ENCODE measurements around the gene TAB3.

DNA sequence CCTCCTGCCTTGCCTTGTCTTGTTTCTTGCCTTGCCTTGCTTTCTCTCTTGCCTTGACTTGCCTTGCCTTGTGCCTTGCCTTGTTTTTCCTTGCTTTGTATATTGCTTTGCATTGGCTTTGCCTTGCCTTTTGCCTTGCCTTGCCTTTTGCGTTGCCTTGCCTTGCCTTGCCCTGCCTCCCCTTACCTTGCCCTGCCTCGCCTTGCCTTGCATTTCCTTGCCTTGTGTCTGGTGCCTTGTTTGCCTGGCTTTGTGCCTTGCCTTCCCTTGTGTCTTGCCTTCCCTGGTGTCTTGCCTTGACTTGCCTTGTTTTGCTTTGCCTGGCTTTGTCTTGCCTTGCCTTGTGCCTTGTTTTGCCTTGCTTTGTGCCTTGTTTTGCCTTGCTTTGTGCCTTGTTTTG lies 89.7 kb downstream of the TAB3 start:
- no peak for TF ChIP-seq GATA3 (IDR thresholded peaks at IDR 0.05; ENCODE audit: low read depth, low read length)
- TF ChIP-seq GATA2 (IDR thresholded peaks at IDR 0.05; ENCODE audit: low read depth, low read length), result no peak
